ENCODE measurements around the gene TEN1. TPM values are rescaled to one million over a fixed set of nuclear protein-coding genes. Genes with fewer than 3 reads are reported as not detected.

Gene TEN1
- total and polyA plus RNA-seq, 9 of the 15 experiments (the other 6 are each of a cell fraction or from before 2014, with no cell fraction given) = 1.3 to 25.7 (median 10.1) TPM

GRCh38 chr17:75978938-75979704 lies at the start of gene TEN1, which contains the start of gene ACOX1 (continued):
- no peak for TF ChIP-seq ETV6 (IDR thresholded peaks at IDR 0.05; ENCODE audit: borderline replicate concordance in 1 of 2, low read depth in 2 of 2, low read length in 1 of 2)
- no peak for TF ChIP-seq ETV6 (CRISPR knock-in tag; IDR thresholded peaks at IDR 0.05; ENCODE audit: borderline replicate concordance)
- no peak for TF ChIP-seq ZNF76 (CRISPR knock-in tag; IDR thresholded peaks at IDR 0.05; ENCODE audit: borderline replicate concordance)
- TF ChIP-seq NR1H2 (CRISPR knock-in tag; IDR thresholded peaks at IDR 0.05) = no peak
- no peak for TF ChIP-seq SREBF1 (IDR thresholded peaks at IDR 0.05; ENCODE audit: borderline replicate concordance, low read depth, low read length)
- peak; percentile 54; the same call in 1 of the 2 replicates for TF ChIP-seq TAF7 (tag; IDR thresholded peaks at IDR 0.05)
- no peak; the same call in 1 of the 2 replicates for TF ChIP-seq CEBPZ (IDR thresholded peaks at IDR 0.05; ENCODE audit: borderline replicate concordance, low read depth, low read length)
- TF ChIP-seq CHD4 (IDR thresholded peaks at IDR 0.05; ENCODE audit: insufficient read depth, insufficient replicate concordance, low read depth, low read length, poor library complexity, severe bottlenecking) = no peak
- TF ChIP-seq ZEB2 (IDR thresholded peaks at IDR 0.05) = peak; percentile 8; the same call in 1 of the 2 replicates
- peak; percentile 70 for TF ChIP-seq RNF2 (IDR thresholded peaks at IDR 0.05)
- no peak for TF ChIP-seq RNF219 (CRISPR knock-in tag; IDR thresholded peaks at IDR 0.05)
- TF ChIP-seq ZFP36 (IDR thresholded peaks at IDR 0.05; ENCODE audit: low read depth, low read length, partially characterized antibody) = no peak
- no peak for TF ChIP-seq PTBP1 (IDR thresholded peaks at IDR 0.05; ENCODE audit: low read depth, low read length)
- TF ChIP-seq CXXC5 (CRISPR knock-in tag; IDR thresholded peaks at IDR 0.05) = peak; percentile 93
- peak in 1 of 2 experiments; percentile 49; a peak in 1 of 4 replicates for TF ChIP-seq SRF (CRISPR knock-in tag; IDR thresholded peaks at IDR 0.05)
- TF ChIP-seq TCF15 (CRISPR knock-in tag; IDR thresholded peaks at IDR 0.05) = 0 out of 2 replicates have a peak, but pooled peaks have one; percentile 10
- no peak for TF ChIP-seq SIRT6 (IDR thresholded peaks at IDR 0.05; ENCODE audit: low read depth, low read length)
- no peak for TF ChIP-seq TCF7 (IDR thresholded peaks at IDR 0.05; ENCODE audit: borderline replicate concordance)
- no peak for TF ChIP-seq ZKSCAN3 (CRISPR knock-in tag; IDR thresholded peaks at IDR 0.05)
- peak; percentile 90 for TF ChIP-seq EGR1 (conservative IDR thresholded peaks at IDR 0.05)
- TF ChIP-seq MYC (IDR thresholded peaks at IDR 0.05; ENCODE audit: low read depth, low read length) = peak; percentile 44; the same call in 1 of the 2 replicates
- TF ChIP-seq MYC (CRISPR knock-in tag; IDR thresholded peaks at IDR 0.05; ENCODE audit: borderline replicate concordance, low read depth) = no peak; the same call in 1 of the 2 replicates
- no peak for TF ChIP-seq ZNF140 (CRISPR knock-in tag; IDR thresholded peaks at IDR 0.05)
